SHP77 (cell line): ENCODE measurements around the gene CGREF1.
"Not testable (repeated sequence)": the region's sequence is repeated elsewhere in the genome, so short reads cannot be mapped to it uniquely, and the experiment has no call there.

Experiments
- DNase-seq, 2 experiments: peaks; one replicate each; lab custom pipeline; 2025; lab: John Stamatoyannopoulos, UW

The CGREF1 gene

GRCh38 chr2:27137322-27137935, 18.5 kb upstream of the CGREF1 start:
- no peak for DNase-seq

DNA sequence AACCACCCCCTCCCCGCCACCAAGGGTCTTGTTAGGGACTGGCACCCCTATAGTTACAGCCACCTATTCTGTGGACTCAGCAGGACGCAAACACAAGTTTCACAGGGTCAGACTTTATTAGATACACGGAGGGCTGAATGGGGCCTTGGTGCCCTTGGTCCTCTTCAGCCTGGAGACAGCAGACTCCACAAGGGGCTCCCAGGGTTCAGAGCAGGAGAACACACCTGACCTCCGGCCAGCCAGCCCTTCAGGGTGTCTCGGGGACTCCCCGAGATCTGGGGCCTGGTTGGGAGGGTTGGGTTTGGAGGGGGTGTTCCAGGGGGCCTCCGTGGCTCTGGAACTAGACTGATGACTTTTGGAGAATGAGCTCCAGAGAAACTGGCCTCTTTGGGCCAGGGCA, 17.8 kb upstream of the CGREF1 start:
- no peak for DNase-seq

GRCh38 chr2:27135478-27135955, 16.6 kb upstream of the CGREF1 start:
- DNase-seq, result no peak

GRCh38 chr2:27134781-27135477, 16.0 kb upstream of the CGREF1 start:
- no peak for DNase-seq

DNA sequence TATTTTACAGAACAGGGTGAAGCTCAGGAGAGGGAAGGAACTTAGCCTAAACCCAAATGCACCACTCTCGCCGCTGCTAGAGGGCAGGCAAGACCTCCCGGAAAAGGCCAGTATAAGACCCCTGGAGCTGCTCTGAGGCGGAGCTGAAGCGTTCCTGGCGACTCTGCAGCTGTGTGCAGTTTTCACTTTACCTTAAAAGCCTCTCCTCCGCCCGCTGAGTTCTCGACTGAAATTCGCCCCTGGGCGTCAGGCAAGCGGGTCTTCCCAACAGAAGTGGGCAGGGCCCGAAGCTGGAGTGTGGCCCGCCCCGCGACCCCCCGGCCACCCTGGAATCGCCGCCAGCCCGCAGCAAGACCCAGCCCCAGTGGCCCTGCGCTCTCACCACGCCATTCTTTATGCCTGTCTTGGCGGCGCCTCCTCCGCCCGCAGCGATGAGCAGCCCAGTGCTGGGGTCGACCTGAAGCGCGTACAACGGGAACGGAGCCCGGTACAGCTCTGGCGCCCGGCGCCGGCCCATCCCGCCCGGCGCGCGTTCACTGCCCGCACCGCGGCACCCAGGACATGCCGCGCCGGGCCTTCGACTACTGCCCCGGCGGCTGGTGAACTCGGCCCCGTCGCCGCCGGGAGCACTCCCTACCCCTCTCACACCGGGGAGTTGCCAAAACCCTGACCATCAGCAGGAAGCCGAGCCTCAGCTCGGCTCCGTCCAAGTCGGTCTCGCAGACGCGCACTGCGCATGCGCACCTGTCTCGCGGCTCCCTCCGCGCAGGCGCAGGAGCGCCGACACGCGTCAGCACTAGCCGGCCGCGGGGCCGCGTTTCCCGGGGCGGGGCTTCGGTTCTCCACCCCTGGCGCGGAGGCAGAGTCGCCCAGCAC, 15.2 kb upstream of the CGREF1 start, which contains the start of gene PREB:
PREB (minus strand) TSS at position 732 of the 876 bp plus-strand sequence; CDS start at position 517, 215 bp downstream.
- peak; percentile 86 to 93 for DNase-seq

DNA sequence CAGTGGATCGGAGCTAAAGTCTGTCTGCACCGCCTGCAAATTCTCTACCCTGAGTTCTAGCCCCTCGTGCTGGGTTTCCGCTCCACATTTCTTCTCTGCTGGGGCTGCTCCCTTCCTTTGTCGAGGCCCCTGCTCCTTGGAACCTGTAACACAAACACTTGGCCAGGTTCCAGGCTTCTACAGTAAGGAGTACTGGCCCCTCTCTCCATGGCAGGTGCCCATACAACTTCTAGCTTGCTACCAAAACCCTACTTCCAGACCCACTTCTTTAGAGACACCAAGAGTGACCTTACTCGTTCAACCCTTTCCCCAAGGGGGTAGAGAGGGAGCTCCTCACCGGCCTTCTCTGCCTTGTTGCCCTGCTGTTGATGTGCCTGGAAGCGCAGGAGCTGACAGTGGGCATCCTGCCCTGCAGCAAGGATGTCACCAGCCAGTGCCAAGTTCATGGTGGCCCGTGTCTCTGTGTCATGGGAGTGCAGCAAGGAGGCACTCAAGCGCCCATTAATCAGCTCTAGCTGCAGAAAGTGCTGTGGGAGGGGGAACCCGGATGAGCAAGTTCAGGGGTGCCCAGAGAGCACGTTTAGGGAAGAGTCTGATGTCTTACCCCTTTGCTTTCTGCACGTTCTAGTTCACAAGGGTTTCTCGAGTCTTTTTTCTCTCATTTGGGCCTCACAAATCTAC, 14.4 kb upstream of the CGREF1 start:
- DNase-seq, result no peak

DNA sequence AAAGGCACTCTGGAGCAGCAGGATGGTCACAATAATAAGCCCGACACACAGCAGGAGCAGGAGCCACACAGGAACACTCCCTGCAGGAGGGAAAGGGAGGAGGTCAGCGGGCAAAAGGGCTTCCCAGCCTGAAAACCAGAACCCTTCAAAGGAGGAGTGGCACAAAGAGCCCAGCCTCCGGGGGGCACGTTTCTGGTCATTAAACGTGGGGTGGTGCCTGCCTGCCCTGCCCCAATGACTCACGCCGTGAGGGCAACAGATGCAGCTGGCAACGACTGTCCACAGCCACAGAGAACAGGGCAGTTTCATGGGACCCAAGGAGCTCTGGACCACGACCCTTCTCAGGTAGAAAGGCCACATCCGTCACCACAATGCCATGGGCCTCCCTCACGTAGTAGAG, 12.5 kb upstream of the CGREF1 start:
- DNase-seq, result no peak

- no peak for DNase-seq
Measured at GRCh38 chr2:27130396-27130795, 11.5 kb upstream of the CGREF1 start.

DNA sequence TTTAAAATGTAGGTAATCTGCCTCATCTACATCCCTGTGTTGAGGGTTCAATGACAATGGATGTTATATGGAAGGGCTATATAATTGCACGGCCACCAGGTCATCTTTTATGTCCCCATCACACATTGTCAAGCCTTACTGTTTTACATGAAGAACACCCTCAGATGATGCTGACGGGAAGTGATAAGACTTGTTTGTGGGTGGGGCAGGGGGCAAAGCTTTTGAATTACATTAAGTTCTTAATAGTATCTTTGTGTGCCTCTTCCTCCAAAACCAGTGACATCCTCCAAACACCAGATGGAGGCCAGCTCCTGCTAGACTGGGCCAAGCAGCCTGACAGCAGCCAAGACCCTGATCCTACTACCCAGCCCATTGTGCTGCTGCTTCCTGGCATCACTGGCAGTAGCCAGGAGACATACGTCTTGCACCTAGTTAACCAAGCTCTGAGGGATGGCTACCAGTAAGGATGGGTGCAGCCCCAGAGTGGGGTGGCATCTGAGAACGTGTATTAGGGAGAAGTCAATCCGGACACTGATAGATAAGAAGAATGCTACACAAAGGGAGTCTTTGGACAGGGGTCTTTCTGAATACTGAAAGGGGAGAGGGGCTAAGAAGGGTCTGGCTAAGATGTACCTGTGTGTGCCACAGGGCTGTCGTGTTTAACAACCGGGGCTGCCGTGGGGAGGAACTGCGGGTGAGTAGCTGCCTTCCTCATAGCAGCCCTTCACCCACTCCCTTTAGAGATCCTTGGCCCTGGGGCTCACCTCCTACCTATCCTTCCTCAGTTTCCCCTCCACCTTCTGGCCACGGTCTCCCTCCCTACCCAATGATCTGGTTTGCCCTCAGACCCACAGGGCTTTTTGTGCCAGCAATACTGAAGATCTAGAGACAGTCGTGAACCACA, 10.0 kb upstream of the CGREF1 start:
- no peak for DNase-seq

DNA sequence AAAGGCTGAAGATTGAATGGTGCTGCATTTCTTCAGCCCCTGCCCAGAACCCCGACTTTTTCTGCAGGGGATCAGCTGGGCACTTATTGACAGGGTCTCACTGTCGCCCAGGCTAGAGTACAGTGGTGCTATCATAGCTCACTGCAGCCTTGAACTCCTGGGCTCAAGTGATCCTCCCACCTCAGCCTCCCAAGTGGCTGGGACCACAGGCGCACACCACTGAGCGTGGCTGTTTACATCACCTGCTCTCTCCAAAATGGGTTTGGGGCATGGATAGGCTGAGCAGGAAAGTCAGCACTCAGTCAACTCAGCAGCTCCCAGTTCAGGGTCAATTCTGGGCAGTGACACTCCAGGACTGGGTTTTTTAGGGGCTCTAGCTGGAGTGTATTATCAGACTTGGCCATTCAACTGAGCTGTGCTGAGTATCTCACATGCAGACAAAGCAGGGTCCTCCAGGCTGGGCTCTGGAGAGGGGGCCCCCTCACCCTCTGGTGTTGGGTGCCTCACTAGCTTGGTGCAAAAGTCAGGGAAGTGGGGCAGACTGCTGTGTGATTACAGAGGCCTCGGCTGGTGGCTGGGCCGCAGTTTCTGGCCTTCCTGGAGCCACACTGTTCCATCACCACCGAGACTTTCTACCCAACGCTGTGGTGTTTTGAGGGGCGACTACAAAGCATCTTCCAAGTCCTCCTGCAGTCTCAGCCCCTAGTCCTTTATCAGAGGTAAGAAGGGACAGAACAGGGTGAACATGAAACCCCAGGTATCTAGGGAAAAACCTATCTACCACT, 9.1 kb upstream of the CGREF1 start:
- no peak for DNase-seq

- DNase-seq, result no peak
Measured at GRCh38 chr2:27126252-27126710, 7.4 kb upstream of the CGREF1 start.

DNA sequence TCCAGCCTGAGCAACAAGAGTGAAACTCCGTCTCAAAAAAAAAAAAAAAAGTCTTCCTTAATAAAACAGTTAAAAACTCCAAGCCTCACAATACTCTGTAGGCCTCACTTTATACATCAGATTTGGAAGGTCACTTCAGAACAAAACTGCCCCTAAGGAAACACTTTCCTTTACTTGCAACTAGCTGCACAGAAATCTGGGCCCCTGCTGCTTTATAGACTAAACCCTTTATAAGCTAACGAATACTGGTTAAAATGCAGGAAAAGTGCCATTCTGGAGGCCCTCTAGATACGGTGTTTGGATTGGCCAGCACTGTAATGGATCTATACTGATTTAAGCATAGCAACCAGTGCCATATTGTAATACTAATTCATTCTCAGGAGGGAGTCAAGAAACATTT, 6.2 kb upstream of the CGREF1 start:
- no peak for DNase-seq

DNA sequence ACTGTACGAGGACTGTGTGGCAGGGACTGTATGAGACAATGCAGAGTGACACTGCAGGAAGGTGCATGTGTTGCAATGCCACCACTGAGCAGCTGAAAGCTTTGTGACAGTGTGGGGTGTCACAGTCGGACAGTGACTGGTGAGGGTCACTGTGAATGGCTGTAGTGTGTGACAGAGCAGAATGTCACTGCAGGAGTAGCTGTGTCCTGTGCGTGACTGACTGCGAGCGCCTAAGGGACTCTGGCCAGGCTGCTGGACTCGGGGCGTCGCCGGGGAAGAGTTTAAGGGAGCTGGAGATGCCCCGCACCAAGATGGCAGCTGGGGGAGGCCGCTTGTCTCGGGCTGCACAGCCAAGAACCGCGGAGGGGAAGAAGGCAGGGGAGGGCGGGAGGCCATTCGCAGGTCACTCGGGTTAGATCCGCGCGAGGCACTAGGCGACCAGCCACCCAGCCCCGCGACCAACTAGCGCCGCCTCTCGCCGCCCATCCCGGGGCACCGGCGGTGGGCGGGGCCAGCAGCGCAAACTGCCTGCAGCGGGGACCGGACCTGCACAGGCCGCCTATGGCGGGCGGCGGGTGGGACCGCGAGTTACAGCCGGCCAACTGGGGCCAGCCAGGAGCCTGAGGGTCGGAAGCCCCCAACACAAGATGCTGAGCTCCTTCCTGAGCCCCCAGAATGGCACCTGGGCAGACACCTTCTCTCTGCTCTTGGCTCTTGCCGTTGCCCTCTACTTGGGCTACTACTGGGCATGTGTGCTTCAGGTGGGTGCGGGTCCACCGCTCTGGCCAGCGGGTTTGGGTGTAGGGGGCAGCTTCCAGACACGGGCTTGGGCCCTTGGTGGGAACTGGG, 4.6 kb upstream of the CGREF1 start, which contains the start of gene ABHD1:
ABHD1 (plus strand) TSS at position 514 of the 849 bp plus-strand sequence; CDS start at position 648, 134 bp downstream.
- DNase-seq, result peak in 1 of 2 experiments; percentile 35

- DNase-seq, result no peak
Measured at GRCh38 chr2:27122791-27123190, 3.9 kb upstream of the CGREF1 start.

DNA sequence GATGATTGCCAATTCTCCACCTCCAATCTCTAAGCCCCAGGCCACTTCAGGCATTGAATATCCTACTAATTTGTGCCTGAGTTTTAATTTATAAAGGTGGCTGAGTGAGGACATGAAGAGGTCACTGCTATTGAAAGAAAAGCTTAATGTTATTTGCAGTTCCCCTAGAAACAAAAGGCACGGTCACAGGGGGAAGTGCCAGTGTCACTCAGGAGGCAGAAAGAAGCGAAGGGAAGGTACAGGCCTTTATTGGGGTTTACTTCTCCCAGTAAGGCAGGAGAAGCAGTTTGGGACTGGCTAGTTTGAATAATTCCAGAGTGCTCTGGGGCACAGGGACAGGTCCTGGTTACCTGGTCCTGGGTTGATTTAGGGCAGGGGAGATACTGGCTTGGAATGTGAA, 3.0 kb upstream of the CGREF1 start:
- DNase-seq, result no peak

DNA sequence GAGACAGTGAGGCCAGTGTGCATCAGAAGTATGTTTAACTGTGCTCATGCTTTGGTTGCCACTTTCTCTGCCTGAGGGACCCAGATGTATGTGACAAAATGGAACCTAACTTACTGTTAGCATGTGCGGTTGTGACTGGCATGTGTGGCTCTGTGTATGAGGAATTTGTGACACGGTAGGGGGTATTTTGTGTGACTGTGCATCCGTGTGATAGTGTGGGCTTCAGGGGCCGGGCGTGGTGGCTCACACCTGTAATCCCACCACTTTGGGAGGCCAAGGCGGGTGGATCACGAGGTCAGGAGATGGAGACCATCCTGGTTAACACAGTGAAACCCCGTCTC, 372 bp upstream of the CGREF1 start:
- DNase-seq, result not testable (repeated sequence)

DNA sequence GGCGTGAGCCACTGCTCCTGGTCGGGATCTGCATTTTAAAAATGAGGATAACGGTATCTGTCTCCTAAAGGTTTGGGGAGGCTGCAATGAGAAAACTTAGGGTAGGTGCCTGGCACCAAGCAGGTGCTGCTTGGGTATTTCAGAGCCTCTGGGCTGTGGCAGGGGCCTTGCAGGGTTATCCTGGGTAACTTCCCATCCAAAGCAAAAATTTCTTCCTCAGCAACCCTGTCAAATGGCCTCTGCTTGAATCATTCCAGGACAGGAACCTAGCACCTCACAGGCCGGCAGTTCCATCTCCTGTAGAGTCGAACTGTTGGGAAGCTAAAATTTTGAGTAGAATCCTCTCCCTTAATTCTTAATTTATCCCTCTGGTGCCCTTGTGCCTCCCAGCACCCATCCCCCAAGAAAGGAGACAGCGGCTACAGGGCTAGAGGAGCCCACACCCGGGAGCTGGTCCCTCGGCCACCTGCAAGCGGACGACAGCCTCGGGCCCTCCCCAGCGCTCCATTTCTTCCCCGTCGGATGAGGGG, 868 bp downstream of the CGREF1 start:
- no peak for DNase-seq

DNA sequence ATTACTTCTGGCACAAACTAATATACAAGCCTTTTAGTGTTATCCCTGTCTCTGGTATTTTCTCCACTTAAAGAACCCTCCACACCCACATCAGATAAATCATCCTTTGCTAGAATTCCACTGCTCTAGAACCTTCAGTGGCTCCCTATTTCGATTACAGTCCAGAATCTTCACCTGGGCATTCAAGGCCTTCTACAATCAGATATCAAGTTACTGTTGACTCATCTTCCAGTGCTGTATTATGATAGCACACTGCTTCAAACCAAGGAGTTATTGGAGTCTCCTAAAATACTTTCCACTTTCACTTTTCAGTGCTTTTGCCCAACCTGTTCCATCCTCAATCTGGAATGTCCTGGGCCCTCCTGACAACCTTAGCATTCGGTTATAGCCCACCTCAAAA, 3.4 kb downstream of the CGREF1 start:
- DNase-seq, result no peak
